Activated CD4-positive, CD25-positive, alpha-beta regulatory T cell treated with anti-CD3 and anti-CD28 coated beads, Interleukin-2, amount 50 U/mL, for 24 hours (primary cell): ENCODE results near the gene NAALADL2.
"Not testable (repeated sequence)": the region's sequence is repeated elsewhere in the genome, so short reads cannot be mapped to it uniquely, and the experiment has no call there.

Experiments used
- ATAC-seq, 2 donors: fragments of 150-1000 bp; cut with Tn5 transposase; one replicate each; pipeline ENCODE4 v1.10.0; 2021; ENCODE audit warnings: mild to moderate bottlenecking in 1 of 2, moderate library complexity in 1 of 2

Gene NAALADL2

GRCh38 chr3:175608911-175609310 is 749.8 kb downstream of the NAALADL2 start:
- ATAC-seq = no peak

GRCh38 chr3:175612487-175613196 is 753.5 kb downstream of the NAALADL2 start:
- no peak for ATAC-seq

GRCh38 chr3:175614107-175614506 is 755.0 kb downstream of the NAALADL2 start:
- not testable (repeated sequence) for ATAC-seq

- ATAC-seq = no peak
Measured at GRCh38 chr3:175617247-175617646, 758.1 kb downstream of the NAALADL2 start.

GRCh38 chr3:175619369-175619768 is 760.2 kb downstream of the NAALADL2 start:
- ATAC-seq = no peak

GRCh38 chr3:175620093-175620492 is 761.0 kb downstream of the NAALADL2 start:
- ATAC-seq = no peak

- no peak for ATAC-seq
Measured at GRCh38 chr3:175620532-175620931, 761.4 kb downstream of the NAALADL2 start.

- ATAC-seq = no peak
Measured at GRCh38 chr3:175640958-175641357, 781.8 kb downstream of the NAALADL2 start.

- no peak for ATAC-seq
Measured at GRCh38 chr3:175646865-175647264, 787.7 kb downstream of the NAALADL2 start.

GRCh38 chr3:175648899-175649298 is 789.8 kb downstream of the NAALADL2 start:
- ATAC-seq = no peak

- ATAC-seq = no peak
Measured at GRCh38 chr3:175651716-175652115, 792.6 kb downstream of the NAALADL2 start.

GRCh38 chr3:175655351-175655750 is 796.2 kb downstream of the NAALADL2 start:
- ATAC-seq = no peak

GRCh38 chr3:175656461-175656860 is 797.3 kb downstream of the NAALADL2 start:
- no peak for ATAC-seq

- ATAC-seq = no peak
Measured at GRCh38 chr3:175659670-175660350, 800.7 kb downstream of the NAALADL2 start.

- no peak for ATAC-seq
Measured at GRCh38 chr3:175662815-175663214, 803.7 kb downstream of the NAALADL2 start.

- no peak for ATAC-seq
Measured at GRCh38 chr3:175664911-175665310, 805.8 kb downstream of the NAALADL2 start.

GRCh38 chr3:175668300-175668699 is 809.2 kb downstream of the NAALADL2 start:
- ATAC-seq = no peak

GRCh38 chr3:175670557-175670956 is 811.4 kb downstream of the NAALADL2 start:
- ATAC-seq = no peak

GRCh38 chr3:175672119-175672689 is 813.1 kb downstream of the NAALADL2 start:
- no peak for ATAC-seq

- ATAC-seq = no peak
Measured at GRCh38 chr3:175679568-175679967, 820.4 kb downstream of the NAALADL2 start.

GRCh38 chr3:175692256-175692655 is 833.1 kb downstream of the NAALADL2 start:
- ATAC-seq = no peak

GRCh38 chr3:175695251-175695650 is 836.1 kb downstream of the NAALADL2 start:
- no peak for ATAC-seq

- no peak for ATAC-seq
Measured at GRCh38 chr3:175702956-175703355, 843.8 kb downstream of the NAALADL2 start.
